K562 (cell line): ENCODE results near the gene NUTM1. TPM values are rescaled to one million over a fixed set of nuclear protein-coding genes. Genes with fewer than 3 reads are reported as not detected.
"Not testable (repeated sequence)": the region's sequence is repeated elsewhere in the genome, so short reads cannot be mapped to it uniquely, and the experiment has no call there.

ENCODE experiments used
- ATAC-seq: fragments of 200-7000 bp; cut with Tn5 transposase; 3 replicates; pipeline ENCODE4 v1.9.1; 2020; ENCODE audit warnings: moderate library complexity
- BruUV-seq: library from RNA; stranded (reverse); fragments of 400-500 nt; replicated peaks from 2 replicates; lab custom pipeline; 2021; lab: Mats Ljungman, UMichigan
- CTCF ChIA-PET: fragments of 300-600 bp; formaldehyde crosslinking; extraction: SDS; loops from one replicate; lab custom pipeline; 2021; ENCODE audit warnings: low intra/inter-chr PET ratio; lab: Yijun Ruan, JAX
- POLR2A ChIA-PET: fragments of 300-600, 350-650 bp; sonication (Branson Sonifier 250); formaldehyde crosslinking; extraction: SDS; loops from one replicate; lab custom pipeline; 2021; ENCODE audit warnings: antibody characterized with exemption, inconsistent platforms; lab: Yijun Ruan, JAX
- DNase-seq, 4 experiments: peaks; one replicate each; pipeline versions ENCODE4 v3.0.0 to v3.0.0-alpha.2; 2011 to 2018; ENCODE audit warnings: low spot score in 3 of 4, mixed read lengths in 3 of 4; ENCODE audit errors: extremely low read depth in 1 of 4
- FAIRE-seq: peaks from 2 replicates; lab custom pipeline; 2011; peaks lifted over from hg19 to GRCh38; lab: Jason Lieb, UNC
- H2AFZ ChIP-seq: 2 replicates; pipeline ENCODE4 v1.6.0; 2011; ENCODE audit warnings: low read depth, low read length, control low read depth, inconsistent platforms
- H3K27ac ChIP-seq: fragments of 200-600 bp; 3 replicates; pipeline ENCODE4 v1.8.0; 2011; ENCODE audit warnings: low read depth, mild to moderate bottlenecking, control low read depth, inconsistent platforms, low read length, moderate library complexity, mixed read lengths; ENCODE audit errors: extremely low read depth
- H3K27me3 ChIP-seq, 2 experiments: fragments of 300-600 bp in 1 of 2; 2 replicates in 1 of 2; 3 replicates in 1 of 2; pipeline versions ENCODE4 v1.6.0 to v1.8.0; 2011; ENCODE audit warnings: inconsistent platforms in 2 of 2, low read length in 2 of 2, mild to moderate bottlenecking in 1 of 2, mixed read lengths in 1 of 2, moderate library complexity in 1 of 2; ENCODE audit not compliant: control insufficient read depth in 2 of 2, insufficient read depth in 2 of 2
- H3K36me3 ChIP-seq: fragments of 300-600 bp; 3 replicates; pipeline ENCODE4 v1.8.0; 2011; ENCODE audit warnings: mild to moderate bottlenecking, low read length, inconsistent platforms; ENCODE audit not compliant: control insufficient read depth, insufficient read depth
- H3K4me1 ChIP-seq, 2 experiments: fragments of 200-600 bp in 1 of 2; replicated peaks in 1 of 2; 2 replicates in 1 of 2; 3 replicates in 1 of 2; pipeline versions ENCODE4 v1.5.1 to v1.8.0; 2011; ENCODE audit warnings: inconsistent platforms in 2 of 2, low read length in 2 of 2, mild to moderate bottlenecking in 1 of 2, mixed read lengths in 1 of 2, moderate library complexity in 1 of 2; ENCODE audit not compliant: control insufficient read depth in 2 of 2, insufficient read depth in 2 of 2
- H3K4me2 ChIP-seq: 2 replicates; pipeline ENCODE4 v1.6.1; 2011; ENCODE audit warnings: low read length, control low read depth, inconsistent platforms, mixed read lengths; ENCODE audit not compliant: insufficient read depth
- H3K4me3 ChIP-seq: fragments of 200-600 bp; sonication (generic), shearing (Covaris generic); 2 replicates; pipeline ENCODE4 v1.5.1; 2016; ENCODE audit warnings: control low read depth, inconsistent platforms
- H3K79me2 ChIP-seq: fragments of 200-600 bp; 3 replicates; pipeline ENCODE4 v1.8.0; 2011; ENCODE audit warnings: low read length, inconsistent platforms; ENCODE audit not compliant: control insufficient read depth, insufficient read depth
- H3K9ac ChIP-seq, 2 experiments: 2 replicates each; pipeline versions ENCODE4 v1.6.0 to v1.6.1; 2011; ENCODE audit warnings: low read depth in 2 of 2, low read length in 2 of 2, control low read depth in 1 of 2, inconsistent platforms in 1 of 2, mild to moderate bottlenecking in 1 of 2, mixed read lengths in 1 of 2; ENCODE audit not compliant: insufficient read depth in 1 of 2
- H3K9me1 ChIP-seq: one replicate; pipeline ENCODE4 v1.6.0; 2011; ENCODE audit warnings: inconsistent platforms, mild to moderate bottlenecking, low read length, moderate library complexity; ENCODE audit not compliant: control insufficient read depth, insufficient read depth
- H3K9me3 ChIP-seq: replicated peaks from 2 replicates; pipeline ENCODE4 v1.5.1; 2011; ENCODE audit warnings: low read depth, low read length, inconsistent platforms; ENCODE audit not compliant: control insufficient read depth, insufficient read depth
- H4K20me1 ChIP-seq: replicated peaks from 2 replicates; pipeline ENCODE4 v1.6.1; 2011; ENCODE audit warnings: low read length, inconsistent platforms, mixed read lengths; ENCODE audit not compliant: control insufficient read depth, insufficient read depth
- WGBS: fragments of 100-300 bp; shearing (Covaris generic); methylation state at CpG from one replicate; pipeline ENCODE4 v1.1.6; 2016; ENCODE audit warnings: low coverage, mixed read lengths; ENCODE audit not compliant: insufficient coverage; ENCODE audit errors: missing lambda C conversion rate; 5-methylcytosine and 5-hydroxymethylcytosine counted together
- in situ Hi-C: fragments of 300-500 bp; cut with MboI; formaldehyde crosslinking; loops from 4 replicates; pipeline ENCODE4 v1.15.0; 2018; ENCODE audit warnings: inconsistent platforms, mixed read lengths
- intact Hi-C: fragments of 100-400 bp; cut with micrococcal nuclease; formaldehyde crosslinking; loops from 2 replicates; pipeline ENCODE4 v1.14.2; 2022
- polyA plus RNA-seq, 8 experiments: library from polyadenylated mRNA; depleted of rRNA in 4 of 8; stranded (reverse) in 5 of 8; unstranded in 3 of 8; fragments of >200 nt; fragmentation: Nextera tagmentation in 2 of 8; fragmentation: Illumina TruSeq in 1 of 8; extraction: Ambion mirVana in 2 of 8; extraction: Trizol in 1 of 8; gene quantifications; 2 replicates each; pipeline versions ENCODE4 v1.2.1 to v1.2.3, GENCODE V29; 2011 to 2014; ENCODE audit warnings: inconsistent platforms in 1 of 8, missing spikeins in 1 of 8
- total RNA-seq, 7 experiments: library from RNA; depleted of rRNA in 6 of 7; stranded (reverse); fragments of >200 nt in 6 of 7; fragmentation: Illumina TruSeq in 2 of 7; extraction: Trizol in 2 of 7; gene quantifications; 2 replicates each; pipeline versions ENCODE4 v1.2.1 to v1.2.3, GENCODE V29; 2011 to 2021; ENCODE audit warnings: low replicate concordance in 1 of 7

NUTM1 gene
- total and polyA plus RNA-seq, 9 of the 15 experiments (the other 6 are each of a cell fraction or from before 2014, with no cell fraction given), result 0.01 to 0.05 (median 0.04) TPM; not detected in 4

DNA sequence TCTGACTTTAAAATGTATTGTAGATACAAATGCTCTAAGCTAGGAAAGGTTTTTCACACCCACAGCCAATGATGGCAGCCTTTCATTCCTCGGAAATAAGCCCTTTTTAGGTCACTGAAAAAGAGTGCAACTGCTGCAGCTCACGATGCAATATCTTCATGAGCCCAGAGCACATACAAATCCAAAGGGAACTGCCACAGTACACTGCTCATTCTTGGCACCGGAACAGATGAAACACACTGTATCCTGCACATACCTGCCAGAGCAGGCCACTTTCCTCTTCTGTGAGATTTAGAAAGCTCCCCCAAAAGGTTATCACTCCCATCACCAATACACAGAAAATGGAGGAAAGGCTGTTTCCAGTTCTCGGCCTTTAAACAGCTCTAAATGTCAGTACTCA lies 37.4 kb downstream of the NUTM1 start:
- H4K20me1 ChIP-seq, H3K27ac ChIP-seq, POLR2A ChIA-PET, H3K4me3 ChIP-seq, BruUV-seq, H3K27me3 ChIP-seq, CTCF ChIA-PET, H2AFZ ChIP-seq, H3K4me2 ChIP-seq, ATAC-seq, intact Hi-C loops, H3K9me1 ChIP-seq, H3K4me1 ChIP-seq, H3K79me2 ChIP-seq, H3K9ac ChIP-seq, H3K9me3 ChIP-seq, FAIRE-seq, DNase-seq: not testable (repeated sequence)
- WGBS, result 82% methylated on average over 3 of the region's 4 CpGs
- in situ Hi-C loops, result loop anchor here (10.0 kb wide), 1 partner anchor 134 kb away; no protein-coding TSS in a partner anchor
- peaks cover 10% of the 10 kb centered on the region; the same call in 1 of the 3 replicates for H3K36me3 ChIP-seq

DNA sequence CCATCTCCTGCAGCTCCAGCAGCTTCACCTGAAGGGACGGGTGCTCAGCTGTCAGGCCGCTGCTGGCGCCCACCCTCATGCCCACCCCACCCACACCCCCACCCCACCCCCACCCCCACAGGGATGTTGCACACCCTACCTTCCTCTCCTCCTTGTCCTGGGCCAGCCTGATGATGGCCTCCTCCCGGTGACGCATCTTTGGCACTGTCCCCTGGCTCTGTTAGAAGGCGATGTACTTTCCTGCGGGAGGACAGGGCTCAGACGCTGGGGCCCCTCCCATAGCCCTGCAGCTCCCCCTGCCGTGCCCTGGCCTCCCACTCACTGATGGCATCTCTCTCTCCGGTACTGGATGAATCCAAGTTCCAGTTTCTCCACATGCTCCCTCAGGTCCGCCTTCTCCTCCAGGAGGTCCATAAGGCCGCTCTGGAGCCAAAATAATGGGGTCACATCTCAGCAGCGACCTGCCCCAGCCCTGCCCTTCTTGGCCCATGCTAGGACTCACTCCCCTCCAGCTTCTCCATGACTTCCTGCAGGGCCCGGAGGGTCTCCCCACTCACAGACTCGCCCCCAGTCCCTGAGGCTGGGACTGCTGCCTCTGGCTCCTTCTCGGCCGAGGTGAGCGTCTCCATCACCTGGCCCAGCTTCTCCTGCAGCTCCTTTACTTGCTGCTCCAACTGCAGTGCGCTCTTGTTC lies 38.9 kb downstream of the NUTM1 start:
- H3K9me1 ChIP-seq, H3K9me3 ChIP-seq, H3K4me3 ChIP-seq, CTCF ChIA-PET, H2AFZ ChIP-seq, intact Hi-C loops, FAIRE-seq, ATAC-seq, H3K4me2 ChIP-seq, H4K20me1 ChIP-seq, H3K4me1 ChIP-seq, BruUV-seq, H3K9ac ChIP-seq, H3K79me2 ChIP-seq, POLR2A ChIA-PET, H3K27ac ChIP-seq, DNase-seq, H3K27me3 ChIP-seq: not testable (repeated sequence)
- WGBS, result no CpG with 5 or more reads among the region's 19 CpGs
- in situ Hi-C loops, result loop anchor here (10.0 kb wide), 1 partner anchor 133 kb away; no protein-coding TSS in a partner anchor
- H3K36me3 ChIP-seq, result peaks cover 10% of the 10 kb centered on the region; the same call in 1 of the 3 replicates

DNA sequence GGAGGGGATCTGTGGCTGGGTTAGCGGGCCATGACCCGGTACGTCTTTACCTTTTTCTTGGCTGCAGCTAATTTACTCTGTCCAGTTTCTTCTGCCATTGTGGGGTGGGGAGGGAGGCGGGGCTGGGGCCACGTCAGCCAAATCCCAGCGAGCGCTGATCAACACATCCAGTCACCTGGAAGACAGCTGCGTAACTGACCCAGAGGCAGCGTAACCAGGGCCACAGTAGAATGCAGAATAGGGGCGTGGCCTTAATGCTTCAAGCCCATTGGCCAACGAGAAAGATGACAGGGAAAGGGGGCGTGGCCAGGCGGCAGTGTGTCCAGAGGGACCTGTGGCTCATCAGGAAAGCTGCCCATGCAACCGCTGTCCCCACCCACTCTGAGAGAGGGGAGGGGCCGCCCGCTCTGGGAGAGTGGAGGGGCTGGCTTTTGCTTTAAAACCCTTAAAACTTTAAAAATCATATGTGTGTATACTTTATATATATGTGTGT lies 46.5 kb downstream of the NUTM1 start:
- H3K27me3 ChIP-seq, H3K27ac ChIP-seq, H3K9me1 ChIP-seq, H3K36me3 ChIP-seq, H3K4me3 ChIP-seq, BruUV-seq, CTCF ChIA-PET, H3K4me2 ChIP-seq, H3K79me2 ChIP-seq, POLR2A ChIA-PET, DNase-seq, H2AFZ ChIP-seq, H3K9me3 ChIP-seq, H3K4me1 ChIP-seq, H3K9ac ChIP-seq, intact Hi-C loops, H4K20me1 ChIP-seq: not testable (repeated sequence)
- FAIRE-seq (peak; percentile 94), ATAC-seq (peak; percentile 92)
- WGBS, result no CpG with 5 or more reads among the region's 16 CpGs
- in situ Hi-C loops, result loop anchor here (10.0 kb wide), 1 partner anchor 125 kb away; no protein-coding TSS in a partner anchor
